Left lung (tissue), 10 donors: ENCODE data around the gene WASF3. TPM values are rescaled to one million over a fixed set of nuclear protein-coding genes. Genes with fewer than 3 reads are reported as not detected.

Experiments
- ATAC-seq: fragments of 200-7000 bp; cut with Tn5 transposase; one replicate; pipeline ENCODE4 v1.9.1; 2020; ENCODE audit warnings: moderate library complexity
- DNase-seq, 4 donors: peaks; one replicate each; pipeline ENCODE4 v3.0.0-alpha.2; 2013 to 2020
- H3K27ac ChIP-seq, 2 donors: fragments of 200-600 bp; sonication (generic) in 1 of 2; one replicate each; pipeline versions ENCODE4 v1.5.0 to v1.8.0; 2020 to 2021
- H3K27me3 ChIP-seq, 2 donors: fragments of 200-600 bp; sonication (generic) in 1 of 2; one replicate each; pipeline versions ENCODE4 v1.5.0 to v1.8.0; 2020 to 2021
- H3K36me3 ChIP-seq, 2 donors: fragments of 200-600 bp; sonication (generic) in 1 of 2; one replicate each; pipeline versions ENCODE4 v1.5.0 to v1.8.0; 2020 to 2021
- H3K4me1 ChIP-seq, 2 donors: fragments of 200-600 bp; one replicate each; pipeline ENCODE4 v1.8.0; 2021
- H3K4me3 ChIP-seq, 2 donors: fragments of 200-600 bp; sonication (generic) in 1 of 2; one replicate each; pipeline versions ENCODE4 v1.5.0 to v1.8.0; 2020 to 2021; ENCODE audit warnings: mild to moderate bottlenecking in 1 of 2
- H3K9me3 ChIP-seq, 2 donors: fragments of 200-600 bp; sonication (generic) in 1 of 2; one replicate each; pipeline versions ENCODE4 v1.5.0 to v1.8.0; 2020 to 2021
- CTCF ChIP-seq, 2 donors: fragments of 200-600 bp; sonication (generic) in 1 of 2; IDR thresholded peaks; one replicate each; pipeline versions ENCODE4 v1.5.0 to v1.8.0; 2021; ENCODE audit warnings: antibody characterized with exemption in 2 of 2
- intact Hi-C, 2 donors: fragments of 100-400 bp; cut with DNase I; formaldehyde crosslinking; loops; one replicate each; pipeline versions ENCODE4 v1.11.2 to v1.14.2; 2022
- polyA plus RNA-seq, 6 donors: library from polyadenylated mRNA; unstranded; fragments of 120-200 nt; gene quantifications; one replicate each; pipeline ENCODE4 v1.2.1, GENCODE V29; 2013; ENCODE audit not compliant: insufficient read length in 6 of 6
- total RNA-seq, 2 donors: library from RNA; stranded (reverse); fragmentation: NEBNext Ultra II Directional; extraction: Animal tissue kit (Norgen Biotek cat#: 25700); gene quantifications; one replicate each; pipeline ENCODE4 v1.2.1, GENCODE V29; 2021
- donor health status: DM: no; HTN: yes; CAD: no.
- donor health status: DM: no; HTN: no; CAD: no.

Gene WASF3
- total and polyA plus RNA-seq, 8 donors: 10.9 to 24.5 (median 21.2) TPM

- Histone ChIP-seq H3K4me1 (peaks cover 0 to 8% of the 10 kb centered on the region in 2 donors), H3K9me3 (no peaks in the 10 kb centered on the region), H3K27me3 (no peaks in the 10 kb centered on the region), H3K27ac (peak overlapping the region in 1 of 2 donors; percentile 3), H3K36me3 (no peaks in the 10 kb centered on the region), H3K4me3 (no peak overlapping the region)
- ATAC-seq: no peak
- intact Hi-C loops: no loop called here
- peak in 2 of 4 donors; percentile 8 to 16 for DNase-seq
- no peak for TF ChIP-seq CTCF (IDR thresholded peaks at IDR 0.05)
These were observed 47.5 kb downstream of the WASF3 start for GRCh38 chr13:26604784-26605545.

- DNase-seq (no peak), ATAC-seq (no peak)
These were observed 48.4 kb downstream of the WASF3 start for GRCh38 chr13:26605845-26606244.

GRCh38 chr13:26606631-26607030, 49.1 kb downstream of the WASF3 start:
- Histone ChIP-seq H3K4me3 (no peak overlapping the region), H3K27me3 (no peaks in the 10 kb centered on the region), H3K36me3 (no peaks in the 10 kb centered on the region), H3K9me3 (no peaks in the 10 kb centered on the region), H3K4me1 (no peaks in the 10 kb centered on the region), H3K27ac (no peak overlapping the region)
- DNase-seq: no peak
- intact Hi-C loops: no loop called here
- ATAC-seq: no peak
- no peak for TF ChIP-seq CTCF (IDR thresholded peaks at IDR 0.05)

More at GRCh38 chr13:26605845-26606244, 48.4 kb downstream of the WASF3 start:
- no peak for TF ChIP-seq CTCF (IDR thresholded peaks at IDR 0.05)
- H3K9me3 ChIP-seq: no peaks in the 10 kb centered on the region
- H3K27ac ChIP-seq: no peak overlapping the region
- intact Hi-C loops: no loop called here
- H3K4me3 ChIP-seq: no peak overlapping the region
- H3K27me3 ChIP-seq: no peaks in the 10 kb centered on the region
- H3K36me3 ChIP-seq: no peaks in the 10 kb centered on the region
- H3K4me1 ChIP-seq: no peaks in the 10 kb centered on the region

- H3K27ac ChIP-seq: no peak overlapping the region
- no peaks in the 10 kb centered on the region for H3K9me3 ChIP-seq
- no peak overlapping the region for H3K4me3 ChIP-seq
- H3K27me3 ChIP-seq: no peaks in the 10 kb centered on the region
- DNase-seq (no peak), ATAC-seq (no peak)
- intact Hi-C loops: no loop called here
- H3K36me3 ChIP-seq: no peaks in the 10 kb centered on the region
- TF ChIP-seq CTCF (IDR thresholded peaks at IDR 0.05): no peak
- no peaks in the 10 kb centered on the region for H3K4me1 ChIP-seq
These were observed 57.2 kb downstream of the WASF3 start for GRCh38 chr13:26614721-26615120.

GRCh38 chr13:26616126-26616525, 58.6 kb downstream of the WASF3 start:
- no peaks in the 10 kb centered on the region for H3K4me1 ChIP-seq
- ATAC-seq (peak; percentile 44), DNase-seq (no peak)
- H3K27ac ChIP-seq: no peak overlapping the region
- no peak overlapping the region for H3K4me3 ChIP-seq
- no peaks in the 10 kb centered on the region for H3K27me3 ChIP-seq
- intact Hi-C loops: no loop called here
- TF ChIP-seq CTCF (IDR thresholded peaks at IDR 0.05): no peak
- H3K36me3 ChIP-seq: no peaks in the 10 kb centered on the region
- no peaks in the 10 kb centered on the region for H3K9me3 ChIP-seq
